Placental pericyte (primary cell): Measurements from ENCODE around the gene RNF113A. TPM values are rescaled to one million over a fixed set of nuclear protein-coding genes. Genes with fewer than 3 reads are reported as not detected.

Source experiments
- total RNA-seq: library from RNA; depleted of rRNA; stranded (reverse); fragments of >200 nt; gene quantifications from 2 replicates; pipeline ENCODE4 v1.2.3, GENCODE V29; 2012

RNF113A gene
- 10.3 and 27.1 TPM in 2 replicates for total RNA-seq

GRCh38 chrX:119871599-119872395 is at the start of gene RNF113A, which contains the start of gene NDUFA1:
Gene RNF113A, minus strand, starts transcription at chrX:119871733. Its CDS starts 120 bp downstream, at chrX:119871613.
Gene NDUFA1, plus strand, starts transcription at chrX:119871832. Its CDS starts 80 bp downstream, at chrX:119871912.

GRCh38 chrX:119895843-119896326 is 24.4 kb upstream of the RNF113A start, which contains the start of gene AKAP14:
Gene AKAP14, plus strand, starts transcription at chrX:119895893. Its CDS starts 7,331 bp downstream, at chrX:119903224.

GRCh38 chrX:119852382-119853353 is 18.9 kb downstream of the RNF113A start, which contains the start of gene UPF3B:
Gene UPF3B, minus strand, starts transcription at chrX:119852963. Its CDS starts 35 bp downstream, at chrX:119852928.

Other genes starting within 250 kb of the RNF113A start
- 13.7 and 18.4 TPM in 2 replicates for gene SEPTIN6, start 178.6 kb downstream of the RNF113A start, total RNA-seq
- 0.22 TPM in 1 of 2 replicates, not detected in the other for gene SOWAHD, start 113.1 kb downstream of the RNF113A start, total RNA-seq
- 508 and 2,056 TPM in 2 replicates for gene RPL39, start 80.1 kb downstream of the RNF113A start, total RNA-seq
- 1.0 and 1.5 TPM in 2 replicates for gene UPF3B, start 18.8 kb downstream of the RNF113A start, total RNA-seq
- 29.1 and 63.2 TPM in 2 replicates for gene NDUFA1, start 99 bp upstream of the RNF113A start, total RNA-seq
- gene AKAP14, start 24.2 kb upstream of the RNF113A start, total RNA-seq = not detected in 2 replicates
- 4.0 and 6.3 TPM in 2 replicates for gene NKAP, start 72.0 kb upstream of the RNF113A start, total RNA-seq
- gene RHOXF2B, start 206.0 kb upstream of the RNF113A start, total RNA-seq = not detected in 2 replicates
- not detected in 2 replicates for gene RHOXF1, start 244.2 kb upstream of the RNF113A start, total RNA-seq